Right lobe of liver (tissue), 6 donors: ENCODE data around the gene TRMT1L. TPM values are rescaled to one million over a fixed set of nuclear protein-coding genes. Genes with fewer than 3 reads are reported as not detected.

Experiments
- ATAC-seq, 4 donors: fragments of 200-7000 bp; cut with Tn5 transposase; one replicate each; pipeline ENCODE4 v1.9.1; 2020; ENCODE audit warnings: mild to moderate bottlenecking in 4 of 4, moderate library complexity in 4 of 4
- DNase-seq, 3 donors: peaks; one replicate each; pipeline ENCODE4 v3.0.0-alpha.2; 2020
- H3K27ac ChIP-seq, 3 donors: fragments of 200-600 bp; one replicate each; pipeline ENCODE4 v1.8.0; 2022
- H3K27me3 ChIP-seq, 2 donors: fragments of 200-600 bp; one replicate each; pipeline ENCODE4 v1.8.0; 2022
- H3K36me3 ChIP-seq, 4 donors: fragments of 200-600 bp; sonication (generic) in 1 of 4; one replicate each; pipeline versions ENCODE4 v1.5.1 to v1.8.0; 2017 to 2022; ENCODE audit warnings: control low read depth in 1 of 4
- H3K4me1 ChIP-seq, 4 donors: fragments of 200-600 bp; sonication (generic) in 1 of 4; one replicate each; pipeline versions ENCODE4 v1.5.1 to v1.8.0; 2017 to 2022; ENCODE audit warnings: control low read depth in 1 of 4
- H3K4me3 ChIP-seq, 3 donors: fragments of 200-600 bp; one replicate each; pipeline ENCODE4 v1.8.0; 2022
- H3K9me3 ChIP-seq, 4 donors: fragments of 200-600 bp; sonication (generic) in 1 of 4; one replicate each; pipeline versions ENCODE4 v1.5.1 to v1.8.0; 2017 to 2022; ENCODE audit warnings: control low read depth in 1 of 4
- POLR2A ChIP-seq: fragments of 450-650 bp; IDR thresholded peaks from one replicate; pipeline ENCODE4 v1.6.1; 2017; ENCODE audit warnings: antibody characterized with exemption, mild to moderate bottlenecking
- WGBS: methylation state at CpG from one replicate; pipeline ENCODE4 v1.1.6; 2018; ENCODE audit warnings: low coverage, low lambda C conversion rate; ENCODE audit not compliant: insufficient coverage; ENCODE audit errors: missing lambda C conversion rate; 5-methylcytosine and 5-hydroxymethylcytosine counted together
- intact Hi-C, 2 donors: fragments of 100-400 bp; cut with DNase I; formaldehyde crosslinking; loops; one replicate each; pipeline versions ENCODE4 v1.11.2 to v1.14.1; 2022
- total RNA-seq, 6 experiments: library from RNA; depleted of rRNA in 2 of 6; stranded (reverse); fragments of >200 nt in 2 of 6; fragmentation: NEBNext Ultra II Directional in 3 of 6; extraction: Animal tissue kit (Norgen Biotek cat#: 25700) in 3 of 6; gene quantifications; one replicate each; pipeline versions ENCODE4 v1.1.0 to v1.2.4, GENCODE V29; 2016 to 2023
- TF ChIP-seq, protein P1 (sequence below), 4 donors: fragments of 200-600 bp in 3 of 4; fragments of 450-650 bp in 1 of 4; IDR thresholded peaks; one replicate each; pipeline versions ENCODE4 v1.5.1 to v1.8.0; 2016 to 2022; ENCODE audit warnings: antibody characterized with exemption in 4 of 4, mild to moderate bottlenecking in 2 of 4
- donor health status: DM: no; HTN: yes; CAD: no.
- donor health status: DM: no; HTN: no; CAD: no.
- donor health status: DM: no; HTN: no; CAD: no.
- donor health status: DM: no; HTN: yes; CAD: no.
- donor health status: DM: no; HTN: yes; CAD: no.

The TRMT1L gene
- total RNA-seq, 6 experiments from 2014 or later, result 7.9 to 19.2 (median 10.3) TPM

- intact Hi-C loops, result no loop called here
- TF ChIP-seq POLR2A, result no peak
- TF ChIP-seq, protein P1, sequence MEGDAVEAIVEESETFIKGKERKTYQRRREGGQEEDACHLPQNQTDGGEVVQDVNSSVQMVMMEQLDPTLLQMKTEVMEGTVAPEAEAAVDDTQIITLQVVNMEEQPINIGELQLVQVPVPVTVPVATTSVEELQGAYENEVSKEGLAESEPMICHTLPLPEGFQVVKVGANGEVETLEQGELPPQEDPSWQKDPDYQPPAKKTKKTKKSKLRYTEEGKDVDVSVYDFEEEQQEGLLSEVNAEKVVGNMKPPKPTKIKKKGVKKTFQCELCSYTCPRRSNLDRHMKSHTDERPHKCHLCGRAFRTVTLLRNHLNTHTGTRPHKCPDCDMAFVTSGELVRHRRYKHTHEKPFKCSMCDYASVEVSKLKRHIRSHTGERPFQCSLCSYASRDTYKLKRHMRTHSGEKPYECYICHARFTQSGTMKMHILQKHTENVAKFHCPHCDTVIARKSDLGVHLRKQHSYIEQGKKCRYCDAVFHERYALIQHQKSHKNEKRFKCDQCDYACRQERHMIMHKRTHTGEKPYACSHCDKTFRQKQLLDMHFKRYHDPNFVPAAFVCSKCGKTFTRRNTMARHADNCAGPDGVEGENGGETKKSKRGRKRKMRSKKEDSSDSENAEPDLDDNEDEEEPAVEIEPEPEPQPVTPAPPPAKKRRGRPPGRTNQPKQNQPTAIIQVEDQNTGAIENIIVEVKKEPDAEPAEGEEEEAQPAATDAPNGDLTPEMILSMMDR (IDR thresholded peaks at IDR 0.05), result no peak
- H3K4me3 ChIP-seq, result no peak overlapping the region
- H3K27ac ChIP-seq, result no peak overlapping the region
- H3K36me3 ChIP-seq, result peaks cover 0 to 71% (median 4%) of the 10 kb centered on the region in 4 donors
- peaks cover 0 to 1% (median 0%) of the 10 kb centered on the region in 4 donors for H3K4me1 ChIP-seq
- no peaks in the 10 kb centered on the region for H3K27me3 ChIP-seq
- no peak for ATAC-seq
- H3K9me3 ChIP-seq, result no peaks in the 10 kb centered on the region
- WGBS, result 80% methylated on average over 1 of the region's 1 CpG
- DNase-seq, result no peak
These were observed 18.7 kb downstream of the TRMT1L start for GRCh38 chr1:185137896-185138545.

- H3K4me3 ChIP-seq, result no peak overlapping the region
- no peak for DNase-seq
- H3K27ac ChIP-seq, result no peak overlapping the region
- ATAC-seq, result no peak
- peaks cover 0 to 60% (median 11%) of the 10 kb centered on the region in 4 donors for H3K36me3 ChIP-seq
- H3K27me3 ChIP-seq, result no peaks in the 10 kb centered on the region
- H3K4me1 ChIP-seq, result peaks cover 0 to 4% (median 0%) of the 10 kb centered on the region in 4 donors
- H3K9me3 ChIP-seq, result no peaks in the 10 kb centered on the region
- intact Hi-C loops, result no loop called here
- 80% methylated on average over 1 of the region's 1 CpG for WGBS
- TF ChIP-seq POLR2A, result no peak
- TF ChIP-seq, protein P1 (IDR thresholded peaks at IDR 0.05), result no peak
These were observed 24.2 kb downstream of the TRMT1L start for GRCh38 chr1:185132534-185132933.

GRCh38 chr1:185129708-185130107, 27.0 kb downstream of the TRMT1L start:
- intact Hi-C loops, result no loop called here
- WGBS, result 73% methylated on average over 2 of the region's 2 CpGs

GRCh38 chr1:185112356-185112755, 44.4 kb downstream of the TRMT1L start:
- DNase-seq, result no peak
- ATAC-seq, result no peak
- Histone ChIP-seq H3K9me3 (peaks cover 0 to 9% (median 0%) of the 10 kb centered on the region in 4 donors), H3K27me3 (no peaks in the 10 kb centered on the region), H3K27ac (no peak overlapping the region), H3K4me1 (no peaks in the 10 kb centered on the region), H3K4me3 (no peak overlapping the region), H3K36me3 (no peaks in the 10 kb centered on the region)
- WGBS, result 92% methylated on average over 2 of the region's 2 CpGs
- TF ChIP-seq, protein P1 (IDR thresholded peaks at IDR 0.05), result no peak
- no peak for TF ChIP-seq POLR2A
- intact Hi-C loops, result no loop called here

More at GRCh38 chr1:185129708-185130107, 27.0 kb downstream of the TRMT1L start:
- Histone ChIP-seq H3K36me3 (peaks cover 0 to 71% (median 18%) of the 10 kb centered on the region in 4 donors), H3K9me3 (no peaks in the 10 kb centered on the region), H3K4me3 (no peak overlapping the region), H3K4me1 (peaks cover 0 to 4% (median 0%) of the 10 kb centered on the region in 4 donors), H3K27me3 (no peaks in the 10 kb centered on the region), H3K27ac (no peak overlapping the region)
- TF ChIP-seq, protein P1 (IDR thresholded peaks at IDR 0.05), result no peak
- TF ChIP-seq POLR2A, result no peak
- DNase-seq, result no peak
- no peak for ATAC-seq
